GM23338 (cell line): ENCODE data around the gene SERF2. TPM values are rescaled to one million over a fixed set of nuclear protein-coding genes. Genes with fewer than 3 reads are reported as not detected.

Source experiments
- ATAC-seq: fragments of 200-7000 bp; cut with Tn5 transposase; 3 replicates; pipeline ENCODE4 v1.9.1; 2020
- DNase-seq: peaks from one replicate; pipeline ENCODE4 v3.0.0-alpha.2; 2015; ENCODE audit warnings: low spot score
- H2AFZ ChIP-seq: fragments of 200-600 bp; sonication (generic); 2 replicates; pipeline ENCODE4 v1.8.0; 2016; ENCODE audit warnings: antibody characterized with exemption, mild to moderate bottlenecking, moderate library complexity
- H3F3A ChIP-seq: fragments of 200-600 bp; sonication (generic); replicated peaks from 2 replicates; pipeline ENCODE4 v1.8.0; 2017; ENCODE audit warnings: antibody characterized with exemption, mixed run types, low read depth
- H3K27ac ChIP-seq: fragments of 200-600 bp; sonication (generic); 2 replicates; pipeline ENCODE4 v1.6.1; 2016; ENCODE audit warnings: low read depth
- H3K27me3 ChIP-seq: fragments of 200-600 bp; sonication (generic); 2 replicates; pipeline ENCODE4 v1.8.0; 2016; ENCODE audit warnings: mild to moderate bottlenecking, mixed run types, moderate library complexity; ENCODE audit not compliant: insufficient read depth
- H3K36me3 ChIP-seq: fragments of 200-600 bp; sonication (generic); 2 replicates; pipeline ENCODE4 v1.8.0; 2016; ENCODE audit warnings: mild to moderate bottlenecking; ENCODE audit not compliant: insufficient read depth
- H3K4me1 ChIP-seq: fragments of 200-600 bp; sonication (generic); 2 replicates; pipeline ENCODE4 v1.8.0; 2016; ENCODE audit warnings: mild to moderate bottlenecking, moderate library complexity; ENCODE audit not compliant: insufficient read depth
- H3K4me2 ChIP-seq: fragments of 200-600 bp; sonication (generic); 2 replicates; pipeline ENCODE4 v1.7.1; 2017; ENCODE audit warnings: mixed run types
- H3K4me3 ChIP-seq: fragments of 200-600 bp; sonication (generic); 2 replicates; pipeline ENCODE4 v1.6.1; 2016; ENCODE audit warnings: mixed run types
- H3K79me2 ChIP-seq: fragments of 200-600 bp; sonication (generic); replicated peaks from 2 replicates; pipeline ENCODE4 v1.8.0; 2017; ENCODE audit warnings: mild to moderate bottlenecking; ENCODE audit not compliant: insufficient read depth
- H3K9me2 ChIP-seq: fragments of 200-600 bp; sonication (generic); 2 replicates; pipeline ENCODE4 v1.8.0; 2017; ENCODE audit not compliant: insufficient read depth
- H4K20me1 ChIP-seq: fragments of 200-600 bp; sonication (generic); replicated peaks from 2 replicates; pipeline ENCODE4 v1.8.0; 2017; ENCODE audit warnings: mild to moderate bottlenecking; ENCODE audit not compliant: insufficient read depth
- H3K27ac Mint-ChIP-seq: 2 replicates; pipeline ENCODE4 v1.8.0; 2020; ENCODE audit warnings: inconsistent platforms, mild to moderate bottlenecking, moderate library complexity, mixed read lengths
- H3K27me3 Mint-ChIP-seq: 3 replicates; pipeline ENCODE4 v1.8.0; 2022; ENCODE audit warnings: low read depth, mild to moderate bottlenecking, moderate library complexity, mixed read lengths, inconsistent platforms; ENCODE audit not compliant: insufficient read depth, poor library complexity
- H3K36me3 Mint-ChIP-seq: 3 replicates; pipeline ENCODE4 v1.8.0; 2021; ENCODE audit warnings: low read depth, mild to moderate bottlenecking, inconsistent platforms, moderate library complexity, mixed read lengths
- H3K4me1 Mint-ChIP-seq: 3 replicates; pipeline ENCODE4 v1.8.0; 2020; ENCODE audit warnings: mild to moderate bottlenecking, inconsistent platforms, mixed read lengths
- H3K4me3 Mint-ChIP-seq: 3 replicates; pipeline ENCODE4 v1.8.0; 2021; ENCODE audit warnings: moderate library complexity, mild to moderate bottlenecking, inconsistent platforms, mixed read lengths
- H3K9me3 Mint-ChIP-seq: 3 replicates; pipeline ENCODE4 v1.8.0; 2020; ENCODE audit warnings: moderate library complexity, mild to moderate bottlenecking, inconsistent platforms, mixed read lengths
- CREB1 ChIP-seq: fragments of 250-450 bp; sonication (Bioruptor Pico); IDR thresholded peaks from 2 replicates; pipeline ENCODE4 v1.5.0; 2020; ENCODE audit warnings: low read depth, mild to moderate bottlenecking, moderate library complexity
- CTCF ChIP-seq, 2 experiments: fragments of 200-600 bp in 1 of 2; sonication (generic) in 1 of 2; conservative IDR thresholded peaks; 2 replicates each; pipeline versions ENCODE4 v1.5.1 to v1.6.1; 2016 to 2017; ENCODE audit warnings: antibody characterized with exemption in 2 of 2, low read depth in 2 of 2, mild to moderate bottlenecking in 2 of 2, moderate library complexity in 1 of 2
- ETS1 ChIP-seq: IDR thresholded peaks from 2 replicates; pipeline ENCODE4 v1.6.1; 2016; ENCODE audit warnings: antibody characterized with exemption
- EZH2 ChIP-seq: fragments of 200-600 bp; sonication (generic); IDR thresholded peaks from one replicate; pipeline ENCODE4 v1.8.0; 2017; ENCODE audit warnings: antibody characterized with exemption, mild to moderate bottlenecking, low read depth; ENCODE audit not compliant: unreplicated experiment
- JUNB ChIP-seq: IDR thresholded peaks from one replicate; pipeline ENCODE4 v1.6.1; 2016; ENCODE audit warnings: antibody characterized with exemption; ENCODE audit not compliant: unreplicated experiment
- POLR2AphosphoS5 ChIP-seq: IDR thresholded peaks from 2 replicates; pipeline ENCODE4 v1.6.1; 2016; ENCODE audit warnings: antibody characterized with exemption, low read depth
- STAT1 ChIP-seq: IDR thresholded peaks from one replicate; pipeline ENCODE4 v1.6.1; 2016; ENCODE audit warnings: antibody characterized with exemption; ENCODE audit not compliant: unreplicated experiment
- ZNF114 ChIP-seq: fragments of 250-450 bp; sonication (Bioruptor Pico); IDR thresholded peaks from 2 replicates; pipeline ENCODE4 v1.5.0; 2020; ENCODE audit warnings: mild to moderate bottlenecking, moderate library complexity
- ZNF331 ChIP-seq: fragments of 250-450 bp; sonication (Bioruptor Pico); IDR thresholded peaks from 2 replicates; pipeline ENCODE4 v1.5.0; 2020; ENCODE audit warnings: low read depth, mild to moderate bottlenecking, moderate library complexity
- long read RNA-seq: library from polyadenylated mRNA; unstranded; transcript quantifications from one replicate; pipeline ENCODE4 v2.0.0, GENCODE V29; 2020; ENCODE audit not compliant: unreplicated experiment
- polyA plus RNA-seq: library from polyadenylated mRNA; unstranded; fragments of >200 nt; fragmentation: Nextera tagmentation; extraction: Ambion mirVana; gene quantifications from 2 replicates; pipeline ENCODE4 v1.2.1, GENCODE V29; 2016
- total RNA-seq: library from RNA; depleted of rRNA; stranded (reverse); fragments of >200 nt; shearing (Covaris generic); gene quantifications from 2 replicates; pipeline ENCODE4 v1.2.3, GENCODE V29; 2014; rRNA removed
- TF ChIP-seq, protein P1 (sequence below): fragments of 250-450 bp; sonication (Bioruptor Pico); IDR thresholded peaks from 2 replicates; pipeline ENCODE4 v1.5.0; 2020; ENCODE audit warnings: mild to moderate bottlenecking, moderate library complexity
- TF ChIP-seq, protein P2 (sequence below): IDR thresholded peaks from one replicate; pipeline ENCODE4 v1.6.1; 2018; ENCODE audit warnings: antibody characterized with exemption; ENCODE audit not compliant: unreplicated experiment

SERF2 gene
- total RNA-seq (459 and 460 TPM in 2 replicates), polyA plus RNA-seq (2,602 and 2,869 TPM in 2 replicates)
- long read RNA-seq, transcript SERF2-207 (2 exons, 582 nt) = minor isoform, 36 of 602 reads
- long read RNA-seq, transcript SERF2-205 (3 exons, 690 nt) = minor isoform, 5 of 602 reads
- long read RNA-seq, transcript SERF2-202 (3 exons, 506 nt) = minor isoform, 16 of 602 reads
- long read RNA-seq, transcript SERF2-201 (3 exons, 1,537 nt) = major isoform, 515 of 602 reads
- long read RNA-seq, partial matches to known transcripts = 3 of 602 reads
- long read RNA-seq, other reads (novel, unspliced or antisense) = 14 of 602 reads

GRCh38 chr15:43791993-43792760, at the start of gene SERF2:
SERF2 (plus strand) TSS chr15:43792320; CDS start chr15:43792377, 57 bp downstream.
- H3K4me3 Mint-ChIP-seq = peak within 1 kb of the TSS; percentile 98
- peaks cover 50% of the 10 kb centered on the region for H3K36me3 Mint-ChIP-seq
- peaks cover 22% of the 10 kb centered on the region for H3K4me1 ChIP-seq
- H3K4me1 Mint-ChIP-seq = peaks cover 38% of the 10 kb centered on the region
- H2AFZ ChIP-seq = peak within 1 kb of the TSS; percentile 94
- peak; percentile 100 for DNase-seq
- TF ChIP-seq EZH2 (no peak), STAT1 (no peak), ETS1 (peak; percentile 38), CREB1 (CRISPR knock-in tag) (peak; percentile 77), CTCF (conservative IDR thresholded peaks at IDR 0.05; ENCODE audit: low read depth in 2 of 2) (no peak), ZNF114 (CRISPR knock-in tag) (no peak), POLR2AphosphoS5 (peak; percentile 98), ZNF331 (CRISPR knock-in tag) (no peak), JUNB (no peak)
- TF ChIP-seq, protein P1, sequence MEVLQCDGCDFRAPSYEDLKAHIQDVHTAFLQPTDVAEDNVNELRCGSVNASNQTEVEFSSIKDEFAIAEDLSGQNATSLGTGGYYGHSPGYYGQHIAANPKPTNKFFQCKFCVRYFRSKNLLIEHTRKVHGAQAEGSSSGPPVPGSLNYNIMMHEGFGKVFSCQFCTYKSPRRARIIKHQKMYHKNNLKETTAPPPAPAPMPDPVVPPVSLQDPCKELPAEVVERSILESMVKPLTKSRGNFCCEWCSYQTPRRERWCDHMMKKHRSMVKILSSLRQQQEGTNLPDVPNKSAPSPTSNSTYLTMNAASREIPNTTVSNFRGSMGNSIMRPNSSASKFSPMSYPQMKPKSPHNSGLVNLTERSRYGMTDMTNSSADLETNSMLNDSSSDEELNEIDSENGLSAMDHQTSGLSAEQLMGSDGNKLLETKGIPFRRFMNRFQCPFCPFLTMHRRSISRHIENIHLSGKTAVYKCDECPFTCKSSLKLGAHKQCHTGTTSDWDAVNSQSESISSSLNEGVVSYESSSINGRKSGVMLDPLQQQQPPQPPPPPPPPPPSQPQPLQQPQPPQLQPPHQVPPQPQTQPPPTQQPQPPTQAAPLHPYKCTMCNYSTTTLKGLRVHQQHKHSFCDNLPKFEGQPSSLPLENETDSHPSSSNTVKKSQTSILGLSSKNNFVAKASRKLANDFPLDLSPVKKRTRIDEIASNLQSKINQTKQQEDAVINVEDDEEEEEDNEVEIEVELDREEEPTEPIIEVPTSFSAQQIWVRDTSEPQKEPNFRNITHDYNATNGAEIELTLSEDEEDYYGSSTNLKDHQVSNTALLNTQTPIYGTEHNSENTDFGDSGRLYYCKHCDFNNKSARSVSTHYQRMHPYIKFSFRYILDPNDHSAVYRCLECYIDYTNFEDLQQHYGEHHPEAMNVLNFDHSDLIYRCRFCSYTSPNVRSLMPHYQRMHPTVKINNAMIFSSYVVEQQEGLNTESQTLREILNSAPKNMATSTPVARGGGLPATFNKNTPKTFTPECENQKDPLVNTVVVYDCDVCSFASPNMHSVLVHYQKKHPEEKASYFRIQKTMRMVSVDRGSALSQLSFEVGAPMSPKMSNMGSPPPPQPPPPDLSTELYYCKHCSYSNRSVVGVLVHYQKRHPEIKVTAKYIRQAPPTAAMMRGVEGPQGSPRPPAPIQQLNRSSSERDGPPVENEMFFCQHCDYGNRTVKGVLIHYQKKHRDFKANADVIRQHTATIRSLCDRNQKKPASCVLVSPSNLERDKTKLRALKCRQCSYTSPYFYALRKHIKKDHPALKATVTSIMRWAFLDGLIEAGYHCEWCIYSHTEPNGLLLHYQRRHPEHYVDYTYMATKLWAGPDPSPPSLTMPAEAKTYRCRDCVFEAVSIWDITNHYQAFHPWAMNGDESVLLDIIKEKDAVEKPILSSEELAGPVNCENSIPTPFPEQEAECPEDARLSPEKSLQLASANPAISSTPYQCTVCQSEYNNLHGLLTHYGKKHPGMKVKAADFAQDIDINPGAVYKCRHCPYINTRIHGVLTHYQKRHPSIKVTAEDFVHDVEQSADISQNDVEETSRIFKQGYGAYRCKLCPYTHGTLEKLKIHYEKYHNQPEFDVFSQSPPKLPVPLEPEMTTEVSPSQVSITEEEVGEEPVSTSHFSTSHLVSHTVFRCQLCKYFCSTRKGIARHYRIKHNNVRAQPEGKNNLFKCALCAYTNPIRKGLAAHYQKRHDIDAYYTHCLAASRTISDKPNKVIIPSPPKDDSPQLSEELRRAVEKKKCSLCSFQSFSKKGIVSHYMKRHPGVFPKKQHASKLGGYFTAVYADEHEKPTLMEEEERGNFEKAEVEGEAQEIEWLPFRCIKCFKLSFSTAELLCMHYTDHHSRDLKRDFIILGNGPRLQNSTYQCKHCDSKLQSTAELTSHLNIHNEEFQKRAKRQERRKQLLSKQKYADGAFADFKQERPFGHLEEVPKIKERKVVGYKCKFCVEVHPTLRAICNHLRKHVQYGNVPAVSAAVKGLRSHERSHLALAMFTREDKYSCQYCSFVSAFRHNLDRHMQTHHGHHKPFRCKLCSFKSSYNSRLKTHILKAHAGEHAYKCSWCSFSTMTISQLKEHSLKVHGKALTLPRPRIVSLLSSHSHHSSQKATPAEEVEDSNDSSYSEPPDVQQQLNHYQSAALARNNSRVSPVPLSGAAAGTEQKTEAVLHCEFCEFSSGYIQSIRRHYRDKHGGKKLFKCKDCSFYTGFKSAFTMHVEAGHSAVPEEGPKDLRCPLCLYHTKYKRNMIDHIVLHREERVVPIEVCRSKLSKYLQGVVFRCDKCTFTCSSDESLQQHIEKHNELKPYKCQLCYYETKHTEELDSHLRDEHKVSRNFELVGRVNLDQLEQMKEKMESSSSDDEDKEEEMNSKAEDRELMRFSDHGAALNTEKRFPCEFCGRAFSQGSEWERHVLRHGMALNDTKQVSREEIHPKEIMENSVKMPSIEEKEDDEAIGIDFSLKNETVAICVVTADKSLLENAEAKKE (CRISPR knock-in tag) = no peak
- TF ChIP-seq, protein P2, sequence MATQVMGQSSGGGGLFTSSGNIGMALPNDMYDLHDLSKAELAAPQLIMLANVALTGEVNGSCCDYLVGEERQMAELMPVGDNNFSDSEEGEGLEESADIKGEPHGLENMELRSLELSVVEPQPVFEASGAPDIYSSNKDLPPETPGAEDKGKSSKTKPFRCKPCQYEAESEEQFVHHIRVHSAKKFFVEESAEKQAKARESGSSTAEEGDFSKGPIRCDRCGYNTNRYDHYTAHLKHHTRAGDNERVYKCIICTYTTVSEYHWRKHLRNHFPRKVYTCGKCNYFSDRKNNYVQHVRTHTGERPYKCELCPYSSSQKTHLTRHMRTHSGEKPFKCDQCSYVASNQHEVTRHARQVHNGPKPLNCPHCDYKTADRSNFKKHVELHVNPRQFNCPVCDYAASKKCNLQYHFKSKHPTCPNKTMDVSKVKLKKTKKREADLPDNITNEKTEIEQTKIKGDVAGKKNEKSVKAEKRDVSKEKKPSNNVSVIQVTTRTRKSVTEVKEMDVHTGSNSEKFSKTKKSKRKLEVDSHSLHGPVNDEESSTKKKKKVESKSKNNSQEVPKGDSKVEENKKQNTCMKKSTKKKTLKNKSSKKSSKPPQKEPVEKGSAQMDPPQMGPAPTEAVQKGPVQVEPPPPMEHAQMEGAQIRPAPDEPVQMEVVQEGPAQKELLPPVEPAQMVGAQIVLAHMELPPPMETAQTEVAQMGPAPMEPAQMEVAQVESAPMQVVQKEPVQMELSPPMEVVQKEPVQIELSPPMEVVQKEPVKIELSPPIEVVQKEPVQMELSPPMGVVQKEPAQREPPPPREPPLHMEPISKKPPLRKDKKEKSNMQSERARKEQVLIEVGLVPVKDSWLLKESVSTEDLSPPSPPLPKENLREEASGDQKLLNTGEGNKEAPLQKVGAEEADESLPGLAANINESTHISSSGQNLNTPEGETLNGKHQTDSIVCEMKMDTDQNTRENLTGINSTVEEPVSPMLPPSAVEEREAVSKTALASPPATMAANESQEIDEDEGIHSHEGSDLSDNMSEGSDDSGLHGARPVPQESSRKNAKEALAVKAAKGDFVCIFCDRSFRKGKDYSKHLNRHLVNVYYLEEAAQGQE = no peak
- no peaks in the 10 kb centered on the region for H3K9me3 Mint-ChIP-seq
- H4K20me1 ChIP-seq = peaks cover 19% of the 10 kb centered on the region; the same call in 1 of the 2 replicates
- peak within 1 kb of the TSS; percentile 99 for H3K27ac Mint-ChIP-seq
- peak within 1 kb of the TSS; percentile 96 for H3K27ac ChIP-seq
- peaks cover 21% of the 10 kb centered on the region for H3K36me3 ChIP-seq
- H3F3A ChIP-seq = peaks cover 16% of the 10 kb centered on the region; the same call in 1 of the 2 replicates
- no peaks in the 10 kb centered on the region for H3K9me2 ChIP-seq
- H3K4me2 ChIP-seq = peak within 1 kb of the TSS; percentile 95
- peak; percentile 81 for ATAC-seq
- peaks cover 24% of the 10 kb centered on the region for H3K27me3 Mint-ChIP-seq
- no peaks in the 10 kb centered on the region for H3K27me3 ChIP-seq
- peaks cover 19% of the 10 kb centered on the region for H3K79me2 ChIP-seq
- H3K4me3 ChIP-seq = peak within 1 kb of the TSS; percentile 100
